GM19193 (cell line): ENCODE measurements around the gene SARM1.
A peak's percentile ranks its signal among the peaks of the same experiment; 100 is the strongest.

ENCODE experiments used
- POLR2A ChIP-seq: IDR thresholded peaks from 4 replicates; pipeline ENCODE4 v1.6.1; 2011; ENCODE audit not compliant: insufficient read depth, insufficient read length; ENCODE audit errors: extremely low read depth

Gene SARM1

GRCh38 chr17:28357061-28357900, 14.2 kb upstream of the SARM1 start, which contains the start of gene POLDIP2:
POLDIP2 (minus strand) TSS chr17:28357527; CDS start chr17:28357448, 79 bp downstream.
- peak; percentile 96 for TF ChIP-seq POLR2A

GRCh38 chr17:28357901-28358197, 13.6 kb upstream of the SARM1 start:
- no peak for TF ChIP-seq POLR2A

- no peak for TF ChIP-seq POLR2A
These were observed 8.3 kb upstream of the SARM1 start for GRCh38 chr17:28363186-28363585.

GRCh38 chr17:28363776-28364650, 7.5 kb upstream of the SARM1 start:
- TF ChIP-seq POLR2A, result no peak

- TF ChIP-seq POLR2A, result no peak
These were observed 6.7 kb upstream of the SARM1 start, which contains the start of gene SEBOX for GRCh38 chr17:28364665-28365363. SEBOX (minus strand) TSS chr17:28365199; CDS start chr17:28365151, 48 bp downstream.

GRCh38 chr17:28365487-28365886, 6.0 kb upstream of the SARM1 start:
- TF ChIP-seq POLR2A, result no peak

GRCh38 chr17:28366605-28367004, 4.9 kb upstream of the SARM1 start:
- no peak for TF ChIP-seq POLR2A

- no peak for TF ChIP-seq POLR2A
These were observed 3.7 kb upstream of the SARM1 start for GRCh38 chr17:28367641-28368305.

GRCh38 chr17:28368306-28368831, 3.1 kb upstream of the SARM1 start:
- TF ChIP-seq POLR2A, result no peak

GRCh38 chr17:28368915-28369683, 2.4 kb upstream of the SARM1 start:
- no peak for TF ChIP-seq POLR2A

GRCh38 chr17:28369684-28370034, 1.8 kb upstream of the SARM1 start:
- no peak for TF ChIP-seq POLR2A

- TF ChIP-seq POLR2A, result no peak
These were observed 1.3 kb upstream of the SARM1 start, which contains the start of gene VTN for GRCh38 chr17:28370035-28370743. VTN (minus strand) TSS chr17:28370307; CDS start chr17:28370203, 104 bp downstream.

- TF ChIP-seq POLR2A, result no peak
These were observed 770 bp upstream of the SARM1 start for GRCh38 chr17:28370744-28371103.

- no peak for TF ChIP-seq POLR2A
These were observed 880 bp downstream of the SARM1 start for GRCh38 chr17:28372203-28372944.
